GM21526 (cell line): ENCODE measurements around the gene ANXA11.

ENCODE experiments used
- ATAC-seq: cut with Tn5 transposase; IDR thresholded peaks from one replicate; pipeline ENCODE4 v1.9.1; 2021; ENCODE audit warnings: moderate library complexity; ENCODE audit not compliant: unreplicated experiment, low FRiP score

The ANXA11 gene

GRCh38 chr10:80191589-80192270 lies 13.6 kb downstream of the ANXA11 start:
- ATAC-seq = no peak

GRCh38 chr10:80188713-80189112 lies 16.6 kb downstream of the ANXA11 start:
- no peak for ATAC-seq

GRCh38 chr10:80187465-80188409 lies 17.6 kb downstream of the ANXA11 start:
- peak; percentile 91 for ATAC-seq

GRCh38 chr10:80187060-80187459 lies 18.3 kb downstream of the ANXA11 start:
- no peak for ATAC-seq

- no peak for ATAC-seq
These were observed 18.8 kb downstream of the ANXA11 start for GRCh38 chr10:80186364-80187012.

- ATAC-seq = no peak
These were observed 19.6 kb downstream of the ANXA11 start for GRCh38 chr10:80185578-80186299.

- no peak for ATAC-seq
These were observed 21.0 kb downstream of the ANXA11 start for GRCh38 chr10:80184291-80184690.

GRCh38 chr10:80183436-80183835 lies 21.9 kb downstream of the ANXA11 start:
- ATAC-seq = no peak

- no peak for ATAC-seq
These were observed 22.4 kb downstream of the ANXA11 start for GRCh38 chr10:80182986-80183385.

- no peak for ATAC-seq
These were observed 27.3 kb downstream of the ANXA11 start for GRCh38 chr10:80177781-80178636.

GRCh38 chr10:80176526-80176925 lies 28.8 kb downstream of the ANXA11 start:
- no peak for ATAC-seq

GRCh38 chr10:80174641-80175395 lies 30.5 kb downstream of the ANXA11 start:
- no peak for ATAC-seq

GRCh38 chr10:80173466-80173865 lies 31.9 kb downstream of the ANXA11 start:
- ATAC-seq = no peak

GRCh38 chr10:80172896-80173295 lies 32.4 kb downstream of the ANXA11 start:
- no peak for ATAC-seq

GRCh38 chr10:80171248-80171660 lies 34.1 kb downstream of the ANXA11 start:
- no peak for ATAC-seq

GRCh38 chr10:80170641-80171040 lies 34.7 kb downstream of the ANXA11 start:
- no peak for ATAC-seq

GRCh38 chr10:80170026-80170425 lies 35.3 kb downstream of the ANXA11 start:
- no peak for ATAC-seq

- ATAC-seq = no peak
These were observed 36.5 kb downstream of the ANXA11 start for GRCh38 chr10:80168679-80169380.
